HUES48 (cell line): ENCODE measurements around the gene ALX4.

ENCODE experiments used
- H3K27ac ChIP-seq: one replicate; pipeline ENCODE4 v1.7.0; 2013; ENCODE audit warnings: low read depth, low read length, inconsistent platforms
- H3K27me3 ChIP-seq: 2 replicates; pipeline ENCODE4 v1.6.1; 2013; ENCODE audit warnings: mild to moderate bottlenecking, low read length; ENCODE audit not compliant: control insufficient read depth, insufficient read depth
- H3K36me3 ChIP-seq: 2 replicates; pipeline ENCODE4 v1.6.1; 2013; ENCODE audit warnings: low read length; ENCODE audit not compliant: control insufficient read depth, insufficient read depth
- H3K4me1 ChIP-seq: 2 replicates; pipeline ENCODE4 v1.6.1; 2013; ENCODE audit warnings: mild to moderate bottlenecking, low read length; ENCODE audit not compliant: control insufficient read depth, insufficient read depth
- H3K4me3 ChIP-seq: 2 replicates; pipeline ENCODE4 v1.5.1; 2013; ENCODE audit warnings: mild to moderate bottlenecking, low read depth, low read length
- H3K9ac ChIP-seq: 2 replicates; pipeline ENCODE4 v1.6.1; 2013; ENCODE audit warnings: mild to moderate bottlenecking, low read depth, low read length, moderate library complexity
- H3K9me3 ChIP-seq: 2 replicates; pipeline ENCODE4 v1.6.1; 2013; ENCODE audit warnings: low read length; ENCODE audit not compliant: control insufficient read depth, insufficient read depth

ALX4 gene

GRCh38 chr11:44335052-44335760 lies 25.3 kb upstream of the ALX4 start:
- Histone ChIP-seq H3K9me3 (no peaks in the 10 kb centered on the region), H3K4me1 (peaks cover 28% of the 10 kb centered on the region), H3K27ac (peak overlapping the region; percentile 13), H3K9ac (no peak overlapping the region), H3K36me3 (no peaks in the 10 kb centered on the region), H3K27me3 (peaks cover 89% of the 10 kb centered on the region), H3K4me3 (peak overlapping the region; percentile 22; the same call in 1 of the 2 replicates)

- H3K9ac ChIP-seq = no peak overlapping the region
- H3K4me3 ChIP-seq = peak overlapping the region; percentile 5; the same call in 1 of the 2 replicates
- H3K4me1 ChIP-seq = peaks cover 28% of the 10 kb centered on the region
- H3K9me3 ChIP-seq = no peaks in the 10 kb centered on the region
- peaks cover 93% of the 10 kb centered on the region for H3K27me3 ChIP-seq
- H3K27ac ChIP-seq = peak overlapping the region; percentile 13
- no peaks in the 10 kb centered on the region for H3K36me3 ChIP-seq
Observed at GRCh38 chr11:44334356-44335004, 24.5 kb upstream of the ALX4 start.

DNA sequence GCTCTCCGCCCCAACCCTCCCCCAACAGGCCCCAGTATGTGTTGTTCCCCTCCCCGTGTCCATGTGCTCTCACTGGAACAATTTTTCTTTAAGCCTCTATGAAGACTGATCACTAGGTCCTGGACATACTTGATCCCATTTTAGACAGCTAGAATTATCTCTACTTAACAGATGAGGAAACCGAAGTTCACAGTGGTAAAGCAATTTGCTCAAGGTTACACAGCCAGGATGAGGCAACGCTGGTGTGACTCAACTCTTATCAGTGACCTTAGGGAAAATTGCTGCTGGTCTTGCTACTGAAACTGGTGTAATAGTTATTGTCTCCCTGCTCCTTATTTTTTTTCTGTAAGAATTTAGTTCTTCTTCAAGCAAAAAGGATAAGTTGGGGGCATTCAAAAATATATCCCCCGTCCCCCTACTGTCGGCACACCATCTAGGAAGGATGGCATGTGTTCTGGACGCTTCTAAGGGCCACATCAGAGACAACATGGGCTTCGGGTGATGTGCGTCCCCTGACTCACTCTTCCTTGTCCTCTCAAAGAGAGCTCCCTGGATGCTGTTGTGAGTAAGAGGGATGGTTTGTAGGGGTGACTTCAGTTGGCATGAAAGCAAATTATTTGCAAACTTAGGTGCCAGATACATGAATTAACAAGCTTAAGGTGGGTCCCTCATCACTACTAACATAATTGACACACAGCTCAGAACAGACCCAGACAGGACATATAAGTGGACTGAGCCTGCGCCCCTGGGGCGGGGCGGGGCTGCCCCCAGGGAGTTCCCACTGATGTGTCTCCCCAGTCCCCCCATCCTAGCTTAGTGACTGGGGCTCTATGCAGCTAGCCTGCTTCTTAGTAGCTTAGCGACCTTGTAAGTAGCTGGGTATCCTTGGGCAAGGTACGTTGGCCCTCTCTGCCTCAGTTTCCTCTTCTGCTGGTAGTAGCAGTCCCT lies 23.6 kb upstream of the ALX4 start:
- H3K27me3 ChIP-seq = peaks cover 95% of the 10 kb centered on the region
- H3K4me3 ChIP-seq = no peak overlapping the region
- H3K9ac ChIP-seq = no peak overlapping the region
- no peaks in the 10 kb centered on the region for H3K9me3 ChIP-seq
- peaks cover 21% of the 10 kb centered on the region for H3K4me1 ChIP-seq
- no peaks in the 10 kb centered on the region for H3K36me3 ChIP-seq
- no peak overlapping the region for H3K27ac ChIP-seq

DNA sequence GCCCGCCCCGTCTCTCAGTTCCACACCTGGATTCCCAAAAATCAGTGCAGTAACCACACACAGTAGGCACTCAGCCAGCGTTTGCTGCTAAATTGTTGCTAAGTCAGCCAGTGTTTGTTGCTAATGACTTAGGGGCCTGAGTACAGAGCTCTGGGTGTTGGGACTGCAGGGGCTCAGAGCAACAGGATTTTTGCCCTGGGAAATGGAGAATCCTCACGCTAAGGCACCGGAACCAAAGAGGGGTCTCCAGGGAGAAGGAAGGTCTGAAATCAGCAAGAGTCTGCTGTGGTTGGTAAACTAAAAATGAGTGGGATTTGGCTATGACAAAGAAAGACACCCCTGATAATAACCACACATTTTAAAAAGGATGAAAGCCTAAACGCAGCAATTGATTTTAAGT lies 22.7 kb upstream of the ALX4 start:
- no peak overlapping the region for H3K9ac ChIP-seq
- H3K4me3 ChIP-seq = no peak overlapping the region
- H3K27ac ChIP-seq = no peak overlapping the region
- peaks cover 95% of the 10 kb centered on the region for H3K27me3 ChIP-seq
- H3K36me3 ChIP-seq = no peaks in the 10 kb centered on the region
- no peaks in the 10 kb centered on the region for H3K9me3 ChIP-seq
- peaks cover 21% of the 10 kb centered on the region for H3K4me1 ChIP-seq

DNA sequence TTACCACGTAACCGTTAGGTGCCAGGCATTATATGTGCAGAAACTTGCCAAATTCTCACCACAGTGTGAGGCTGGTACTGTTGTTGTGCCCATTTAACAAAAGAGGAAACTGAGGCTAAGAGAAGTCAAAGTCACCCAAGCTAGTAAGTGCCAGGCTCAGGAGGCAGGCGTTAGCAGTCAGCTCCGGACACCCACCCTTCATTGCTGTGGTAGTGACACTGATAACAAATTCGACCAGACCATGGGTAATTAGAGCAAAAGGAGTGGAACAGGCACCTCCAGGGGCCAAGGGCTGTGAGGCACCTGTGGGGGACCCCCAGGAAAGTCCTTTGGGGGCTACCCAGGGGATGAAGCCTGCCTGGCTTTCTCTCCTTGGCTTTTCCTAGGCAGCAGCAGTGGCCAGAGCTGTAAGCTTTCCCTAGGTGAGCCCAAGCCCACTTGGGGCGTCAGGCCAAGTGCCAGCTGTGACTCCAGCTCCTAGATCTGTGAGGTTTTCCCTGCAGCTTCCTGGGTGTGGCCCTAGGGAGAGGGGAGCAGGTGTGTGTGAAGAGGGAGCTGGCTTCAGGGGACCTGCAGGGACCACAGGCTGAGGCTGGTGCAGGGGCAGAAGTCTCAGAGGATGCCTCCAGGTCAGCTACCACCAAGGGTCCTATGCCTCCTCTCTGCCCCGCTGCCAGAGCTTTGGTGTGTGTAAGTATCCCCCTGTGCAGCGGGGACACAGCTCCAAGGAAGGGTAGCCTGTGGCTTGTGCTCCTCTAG lies 19.7 kb upstream of the ALX4 start:
- H3K27me3 ChIP-seq = peaks cover 95% of the 10 kb centered on the region
- H3K9me3 ChIP-seq = no peaks in the 10 kb centered on the region
- H3K4me3 ChIP-seq = no peak overlapping the region
- no peak overlapping the region for H3K27ac ChIP-seq
- H3K4me1 ChIP-seq = peaks cover 11% of the 10 kb centered on the region
- H3K9ac ChIP-seq = no peak overlapping the region
- H3K36me3 ChIP-seq = no peaks in the 10 kb centered on the region

DNA sequence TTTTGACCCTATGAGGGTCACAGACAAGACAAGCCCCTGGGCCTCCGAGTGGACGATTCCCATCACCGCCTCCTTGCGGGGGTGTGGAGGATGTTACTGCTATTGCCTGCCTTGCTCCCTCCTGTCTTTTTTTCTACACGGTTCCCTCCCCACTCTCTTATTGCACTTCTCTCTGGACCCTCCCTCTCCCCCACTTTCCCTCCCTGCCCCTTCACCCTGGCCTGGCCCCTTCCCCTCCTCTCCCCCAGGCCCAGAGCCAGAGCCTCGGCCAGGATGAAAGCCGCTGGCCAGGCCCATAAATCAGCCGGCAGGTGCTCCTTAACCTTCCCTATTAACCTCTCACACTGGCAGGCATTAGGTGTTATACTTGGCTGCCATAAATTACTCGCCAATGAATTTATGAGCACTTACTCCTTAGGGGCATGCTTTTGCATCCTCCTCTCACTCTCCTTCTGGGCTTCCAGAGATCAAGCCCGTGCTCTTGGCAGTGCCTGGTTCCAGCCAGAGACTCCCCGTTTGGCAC lies 18.3 kb upstream of the ALX4 start:
- Histone ChIP-seq H3K4me3 (no peak overlapping the region), H3K36me3 (no peaks in the 10 kb centered on the region), H3K9ac (no peak overlapping the region), H3K27ac (no peak overlapping the region), H3K9me3 (no peaks in the 10 kb centered on the region), H3K4me1 (0 out of 2 replicates have a peak, but pooled peaks cover 3% of the 10 kb centered on the region), H3K27me3 (peaks cover 95% of the 10 kb centered on the region)

- Histone ChIP-seq H3K9me3 (no peaks in the 10 kb centered on the region), H3K27me3 (peaks cover 95% of the 10 kb centered on the region), H3K9ac (no peak overlapping the region), H3K4me3 (no peak overlapping the region), H3K27ac (no peak overlapping the region), H3K4me1 (0 out of 2 replicates have a peak, but pooled peaks cover 3% of the 10 kb centered on the region), H3K36me3 (no peaks in the 10 kb centered on the region)
Observed at GRCh38 chr11:44327730-44328129, 17.8 kb upstream of the ALX4 start.

- peaks cover 99% of the 10 kb centered on the region for H3K27me3 ChIP-seq
- 0 out of 2 replicates have a peak, but pooled peaks cover 3% of the 10 kb centered on the region for H3K4me1 ChIP-seq
- no peak overlapping the region for H3K27ac ChIP-seq
- H3K4me3 ChIP-seq = no peak overlapping the region
- no peaks in the 10 kb centered on the region for H3K9me3 ChIP-seq
- H3K9ac ChIP-seq = no peak overlapping the region
- H3K36me3 ChIP-seq = no peaks in the 10 kb centered on the region
Observed at GRCh38 chr11:44326615-44327475, 16.9 kb upstream of the ALX4 start.

- Histone ChIP-seq H3K4me3 (no peak overlapping the region), H3K36me3 (no peaks in the 10 kb centered on the region), H3K9ac (no peak overlapping the region), H3K4me1 (0 out of 2 replicates have a peak, but pooled peaks cover 3% of the 10 kb centered on the region), H3K9me3 (no peaks in the 10 kb centered on the region), H3K27me3 (peaks cover 100% of the 10 kb centered on the region), H3K27ac (no peak overlapping the region)
Observed at GRCh38 chr11:44325698-44326097, 15.8 kb upstream of the ALX4 start.
